ENCODE measurements around the gene TLR3. TPM values are rescaled to one million over a fixed set of nuclear protein-coding genes. Genes with fewer than 3 reads are reported as not detected.
A peak's percentile ranks its signal among the peaks of the same experiment; 100 is the strongest.
"Not testable (repeated sequence)": the region's sequence is repeated elsewhere in the genome, so short reads cannot be mapped to it uniquely, and the experiment has no call there.

TLR3 gene
- total RNA-seq, 1 donor from 2014 or later, result not detected

DNA sequence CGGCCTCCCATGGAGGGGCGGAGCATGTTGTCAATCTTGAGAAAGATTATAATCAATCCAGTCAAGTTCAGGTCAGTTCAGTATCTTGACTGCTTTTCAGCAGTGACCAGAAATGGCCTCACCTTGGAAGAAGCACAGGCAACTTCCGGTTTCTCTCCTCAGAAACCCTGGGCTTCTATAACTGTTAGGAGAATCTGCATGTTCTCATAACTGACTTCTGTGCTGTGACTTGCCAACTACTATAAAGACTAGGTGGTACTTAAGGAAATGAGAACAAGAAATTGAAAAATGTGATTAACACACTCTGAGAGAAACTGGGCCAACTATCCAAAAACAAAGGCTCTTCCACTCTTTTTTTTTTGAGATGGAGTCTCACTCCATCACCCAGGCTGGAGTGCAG is 35.9 kb upstream of the TLR3 start:
- Mint-ChIP-seq H3K9me3 (no peaks in the 10 kb centered on the region), H3K27ac (no peak overlapping the region), H3K4me3 (no peak overlapping the region), H3K4me1 (no peaks in the 10 kb centered on the region), H3K36me3 (ENCODE audit: low read depth) (no peaks in the 10 kb centered on the region), H3K27me3 (peaks cover 7% of the 10 kb centered on the region)
- no peak for DNase-seq
- intact Hi-C loops (cut with micrococcal nuclease), result no loop called here

DNA sequence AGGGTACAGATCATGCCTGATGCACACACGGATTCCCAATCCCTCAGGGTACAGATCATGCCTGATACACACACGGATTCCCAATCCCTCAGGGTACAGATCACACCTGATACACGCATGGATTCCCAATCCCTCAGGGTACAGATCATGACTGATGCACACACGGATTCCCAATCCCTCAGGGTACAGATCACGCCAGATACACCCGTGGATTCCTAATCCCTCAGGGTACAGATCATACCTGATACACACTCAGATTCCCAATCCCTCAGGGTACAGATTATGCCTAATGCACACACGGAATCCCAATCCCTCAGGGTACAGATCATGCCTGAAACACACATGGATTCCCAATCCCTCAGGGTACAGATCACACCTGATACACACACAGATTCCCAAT is 34.3 kb upstream of the TLR3 start:
- H3K4me3 Mint-ChIP-seq; H3K36me3 Mint-ChIP-seq (ENCODE audit: low read depth); H3K27me3 Mint-ChIP-seq; H3K4me1 Mint-ChIP-seq; H3K9me3 Mint-ChIP-seq; H3K27ac Mint-ChIP-seq; DNase-seq: not testable (repeated sequence)
- intact Hi-C loops (cut with micrococcal nuclease), result loop anchor here (5.0 kb wide), 2 partner anchors 562 to 997 kb away; partner anchors contain the start of gene CCDC110

DNA sequence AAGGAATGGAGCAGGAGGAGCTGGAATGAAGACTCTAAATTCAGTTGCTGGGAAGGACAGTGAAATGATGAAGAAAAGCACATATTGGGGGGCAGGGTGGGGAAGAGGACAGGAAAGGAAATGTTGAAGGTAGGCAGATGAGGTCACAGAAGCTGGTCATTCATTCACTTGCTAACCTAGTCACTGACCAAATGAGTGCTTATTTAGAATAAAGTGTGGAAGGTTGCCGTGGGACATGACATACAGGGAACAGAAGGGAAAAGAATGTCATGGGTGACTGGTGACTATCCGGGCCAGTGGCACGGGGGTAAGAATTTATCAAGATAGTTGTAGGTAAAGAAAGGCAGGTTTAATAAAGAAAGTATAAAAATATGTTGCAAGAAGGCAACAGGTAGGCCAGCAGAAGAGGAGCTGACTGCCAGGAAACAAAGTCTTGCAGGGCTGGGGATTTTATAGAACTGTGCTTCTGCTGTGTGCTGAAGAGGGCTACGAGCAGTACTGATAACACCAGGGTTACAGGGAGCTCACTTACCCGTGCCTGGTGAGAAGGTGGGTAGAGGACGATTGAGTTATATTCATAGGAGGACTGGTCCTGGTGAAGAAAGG is 31.9 kb upstream of the TLR3 start:
- Mint-ChIP-seq H3K9me3 (no peaks in the 10 kb centered on the region), H3K4me1 (no peaks in the 10 kb centered on the region)
- intact Hi-C loops (cut with micrococcal nuclease), result loop anchor here (5.0 kb wide), 2 partner anchors 565 to 1000 kb away; partner anchors contain the start of gene CCDC110

DNA sequence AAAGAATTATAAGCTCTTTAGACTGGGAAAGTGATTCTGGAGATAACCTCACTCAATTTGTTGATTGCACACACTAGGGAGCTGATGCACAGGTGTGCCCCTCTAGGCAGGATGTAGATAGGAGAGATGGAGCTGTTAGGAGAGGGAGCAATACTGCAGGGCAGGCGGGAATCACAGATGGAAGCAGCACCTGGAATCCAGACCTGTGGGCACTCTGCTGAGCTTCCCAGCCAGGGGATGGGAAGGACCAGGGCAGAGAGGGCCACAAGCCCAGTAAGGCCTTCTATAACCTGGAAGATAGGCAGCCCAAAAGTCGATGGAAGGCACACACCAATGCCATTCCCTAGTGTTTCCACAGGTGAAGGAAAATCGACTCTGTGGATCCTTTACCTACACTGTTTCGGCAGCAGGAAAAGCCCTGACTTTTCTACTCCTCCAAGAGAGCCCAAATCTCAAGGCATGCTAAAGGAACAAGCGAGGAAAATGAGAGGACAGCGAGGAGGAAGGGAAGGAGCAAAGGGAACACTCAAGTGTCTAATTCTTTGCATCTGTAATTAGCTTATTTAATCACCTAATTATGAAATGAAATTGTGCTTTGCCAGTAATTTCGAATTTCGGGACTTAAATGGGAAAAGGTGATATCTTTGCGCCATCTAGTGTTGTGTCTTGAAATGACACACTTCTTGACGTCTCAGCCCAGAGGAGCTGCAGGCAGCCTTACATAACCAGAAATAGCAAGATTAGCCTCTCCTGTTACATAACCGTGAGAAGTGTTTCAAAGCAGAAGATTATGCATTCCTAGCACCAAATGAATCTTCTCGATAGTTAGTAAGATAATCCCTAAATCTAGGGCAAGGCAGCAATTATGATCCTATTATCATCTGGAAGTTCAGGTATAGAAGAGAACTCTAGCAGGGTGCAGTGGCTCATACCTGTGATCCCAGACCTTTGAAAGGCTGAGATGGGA is 31.0 kb upstream of the TLR3 start:
- Mint-ChIP-seq H3K27me3 (peaks cover 9% of the 10 kb centered on the region), H3K4me3 (no peak overlapping the region), H3K36me3 (ENCODE audit: low read depth) (no peaks in the 10 kb centered on the region), H3K4me1 (no peaks in the 10 kb centered on the region), H3K9me3 (no peaks in the 10 kb centered on the region), H3K27ac (no peak overlapping the region)
- DNase-seq, result peak; percentile 78
- intact Hi-C loops (cut with micrococcal nuclease), result loop anchor here (1.0 to 5.0 kb wide), 3 partner anchors 398 to 1001 kb away; partner anchors contain the start of gene CCDC110

More for the DNA sequence above, 31.9 kb upstream of the TLR3 start:
- H3K36me3 Mint-ChIP-seq (ENCODE audit: low read depth), result no peaks in the 10 kb centered on the region
- no peak overlapping the region for H3K4me3 Mint-ChIP-seq
- no peak overlapping the region for H3K27ac Mint-ChIP-seq
- peaks cover 9% of the 10 kb centered on the region for H3K27me3 Mint-ChIP-seq
- DNase-seq, result no peak

DNA sequence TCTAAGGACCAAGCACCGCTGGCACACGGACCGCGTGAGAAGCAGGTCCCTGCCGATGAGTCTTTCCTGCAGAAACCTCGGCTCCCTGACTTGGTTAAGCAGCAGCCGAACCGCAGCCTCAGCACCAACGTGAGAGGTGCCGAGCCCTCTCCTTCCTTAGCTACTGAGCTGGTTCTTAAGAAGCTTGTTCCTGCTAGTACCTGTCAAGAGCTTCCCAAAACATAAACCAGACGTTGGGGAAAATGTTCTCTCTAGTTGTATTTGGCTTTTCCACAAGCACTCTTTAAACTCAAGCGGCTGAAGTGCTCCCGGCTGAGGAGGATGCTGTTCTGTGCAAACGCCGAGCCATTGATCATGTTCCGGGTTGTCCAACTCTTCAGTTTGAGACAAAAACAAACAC is 29.3 kb upstream of the TLR3 start:
- Mint-ChIP-seq H3K27me3 (peaks cover 9% of the 10 kb centered on the region), H3K36me3 (ENCODE audit: low read depth) (no peaks in the 10 kb centered on the region), H3K4me1 (no peaks in the 10 kb centered on the region), H3K4me3 (no peak overlapping the region), H3K9me3 (no peaks in the 10 kb centered on the region), H3K27ac (no peak overlapping the region)
- DNase-seq, result no peak
- intact Hi-C loops (cut with micrococcal nuclease), result loop anchor here (5.0 kb wide), 2 partner anchors 567 to 1002 kb away; partner anchors contain the start of gene CCDC110

DNA sequence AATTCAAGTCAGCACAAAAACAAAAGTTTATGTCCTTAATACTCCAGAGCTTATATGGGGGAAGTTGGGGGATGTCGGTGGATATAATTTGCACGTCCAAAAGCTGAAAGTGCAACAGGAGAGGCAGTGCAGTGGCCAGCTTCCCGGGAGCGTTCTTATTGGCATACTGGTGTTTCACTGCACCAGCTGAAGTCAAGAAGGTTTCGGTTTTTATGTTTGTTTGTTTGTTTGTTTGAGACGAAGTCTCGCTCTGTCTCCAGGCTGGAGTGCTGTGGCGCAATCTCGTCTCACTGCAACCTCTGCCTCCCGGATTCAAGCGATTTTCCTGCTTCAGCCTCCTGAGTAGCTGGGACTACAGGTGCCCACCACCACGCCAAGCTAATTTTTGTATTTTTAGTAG is 28.6 kb upstream of the TLR3 start:
- no peak for DNase-seq
- H3K4me3 Mint-ChIP-seq, result no peak overlapping the region
- H3K36me3 Mint-ChIP-seq (ENCODE audit: low read depth), result no peaks in the 10 kb centered on the region
- intact Hi-C loops (cut with micrococcal nuclease), result no loop called here
- H3K27ac Mint-ChIP-seq, result no peak overlapping the region
- peaks cover 9% of the 10 kb centered on the region for H3K27me3 Mint-ChIP-seq
- H3K4me1 Mint-ChIP-seq, result no peaks in the 10 kb centered on the region
- no peaks in the 10 kb centered on the region for H3K9me3 Mint-ChIP-seq

DNA sequence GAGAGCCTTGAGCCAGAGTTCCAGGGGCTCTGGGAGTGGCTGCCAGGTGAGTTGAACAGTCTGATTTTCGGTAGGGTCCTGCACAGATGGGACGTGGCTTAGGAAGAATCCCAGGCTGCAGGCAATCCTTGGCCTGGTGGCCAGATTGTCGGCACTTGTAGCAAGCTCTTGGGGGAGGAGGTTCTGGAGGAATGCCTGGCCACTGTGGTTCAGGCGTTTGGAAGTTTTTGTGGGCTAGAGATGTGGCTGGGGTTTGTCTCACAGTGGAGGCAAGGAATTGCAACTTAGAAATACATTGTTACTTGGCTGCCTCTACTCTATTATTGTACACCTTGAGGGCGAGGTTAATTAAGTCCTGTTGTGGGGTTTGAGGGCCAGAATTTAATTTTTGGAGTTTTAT is 21.5 kb upstream of the TLR3 start:
- DNase-seq; H3K27ac Mint-ChIP-seq; H3K4me1 Mint-ChIP-seq; intact Hi-C loops (cut with micrococcal nuclease); H3K4me3 Mint-ChIP-seq; H3K36me3 Mint-ChIP-seq (ENCODE audit: low read depth); H3K27me3 Mint-ChIP-seq; H3K9me3 Mint-ChIP-seq: not testable (repeated sequence)

DNA sequence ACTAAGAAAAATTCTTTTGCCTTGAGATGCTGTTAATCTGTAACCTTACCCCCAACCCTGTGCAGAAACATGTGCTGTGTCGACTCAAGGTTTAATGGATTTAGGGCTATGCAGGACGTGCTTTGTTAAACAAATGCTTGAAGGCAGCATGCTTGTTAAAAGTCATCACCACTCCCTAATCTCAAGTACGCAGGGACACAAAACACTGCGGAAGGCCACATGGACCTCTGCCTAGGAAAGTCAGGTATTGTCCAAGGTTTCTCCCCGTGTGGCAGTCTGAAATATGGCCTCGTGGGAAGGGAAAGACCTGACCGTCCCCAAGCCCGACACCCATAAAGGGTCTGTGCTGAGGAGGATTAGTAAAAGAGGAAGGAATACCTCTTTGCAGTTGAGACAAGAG is 18.8 kb upstream of the TLR3 start:
- H3K9me3 Mint-ChIP-seq; H3K4me1 Mint-ChIP-seq; H3K4me3 Mint-ChIP-seq; H3K27ac Mint-ChIP-seq; intact Hi-C loops (cut with micrococcal nuclease); H3K27me3 Mint-ChIP-seq; H3K36me3 Mint-ChIP-seq (ENCODE audit: low read depth); DNase-seq: not testable (repeated sequence)

DNA sequence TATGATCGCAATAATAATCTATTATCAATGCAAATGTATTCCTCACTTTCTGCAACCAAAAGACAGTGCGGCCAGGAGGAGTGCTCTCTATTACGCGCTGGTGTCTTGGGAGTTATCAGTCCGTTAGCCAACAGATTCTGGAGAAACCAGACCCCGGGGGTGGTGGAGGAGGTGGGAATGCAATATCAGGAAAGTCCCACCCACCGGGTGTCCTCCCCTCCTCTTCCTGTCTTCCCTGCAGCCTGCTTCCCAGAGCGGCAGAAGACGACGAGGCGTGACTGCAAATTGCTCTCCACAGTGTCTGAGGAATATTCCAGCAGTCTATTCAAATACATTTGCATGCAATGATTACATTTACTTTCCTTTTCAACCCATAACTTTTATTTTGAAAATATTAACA is 17.9 kb upstream of the TLR3 start:
- H3K9me3 Mint-ChIP-seq, result no peaks in the 10 kb centered on the region
- H3K27ac Mint-ChIP-seq, result no peak overlapping the region
- no peaks in the 10 kb centered on the region for H3K4me1 Mint-ChIP-seq
- no peaks in the 10 kb centered on the region for H3K36me3 Mint-ChIP-seq (ENCODE audit: low read depth)
- intact Hi-C loops (cut with micrococcal nuclease), result no loop called here
- no peak overlapping the region for H3K4me3 Mint-ChIP-seq
- no peaks in the 10 kb centered on the region for H3K27me3 Mint-ChIP-seq
- DNase-seq, result no peak

DNA sequence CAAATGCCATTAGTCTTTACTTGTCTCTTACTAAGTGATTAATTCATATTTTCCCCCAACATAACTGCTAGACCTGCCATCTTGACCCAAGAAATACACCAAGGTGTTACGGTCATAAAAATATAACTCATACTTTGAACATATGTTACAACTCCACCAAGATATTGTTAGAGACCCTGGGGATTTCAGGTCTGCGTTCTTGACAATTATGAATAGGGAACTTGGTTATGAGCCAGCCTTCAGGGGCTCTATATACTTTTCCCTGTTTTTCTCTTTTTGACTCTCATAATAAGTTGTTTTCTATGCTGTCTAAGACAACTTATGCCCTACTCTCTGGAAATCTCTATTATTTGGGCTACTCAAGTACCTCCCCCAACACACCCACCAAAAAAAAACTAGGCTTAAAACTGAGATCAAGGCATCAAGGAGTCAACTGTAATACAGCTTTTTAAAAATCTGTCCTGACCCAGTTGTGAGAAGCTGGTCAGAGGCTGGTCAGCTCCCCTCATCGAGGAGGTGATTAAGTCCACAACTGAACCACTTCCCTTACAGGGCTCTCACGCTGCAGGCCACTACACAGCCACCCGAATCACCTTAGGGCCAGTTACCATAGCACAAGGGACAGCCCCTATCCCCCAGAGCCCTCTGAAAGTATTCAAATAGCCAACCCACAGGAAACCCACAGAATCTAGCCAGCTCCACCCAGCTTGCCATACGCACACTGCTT is 10.5 kb upstream of the TLR3 start:
- Mint-ChIP-seq H3K27ac (no peak overlapping the region), H3K36me3 (ENCODE audit: low read depth) (peaks cover 3% of the 10 kb centered on the region), H3K9me3 (peaks cover 9% of the 10 kb centered on the region), H3K27me3 (peaks cover 11% of the 10 kb centered on the region), H3K4me1 (no peaks in the 10 kb centered on the region), H3K4me3 (no peak overlapping the region)
- DNase-seq, result no peak
- intact Hi-C loops (cut with micrococcal nuclease), result no loop called here

DNA sequence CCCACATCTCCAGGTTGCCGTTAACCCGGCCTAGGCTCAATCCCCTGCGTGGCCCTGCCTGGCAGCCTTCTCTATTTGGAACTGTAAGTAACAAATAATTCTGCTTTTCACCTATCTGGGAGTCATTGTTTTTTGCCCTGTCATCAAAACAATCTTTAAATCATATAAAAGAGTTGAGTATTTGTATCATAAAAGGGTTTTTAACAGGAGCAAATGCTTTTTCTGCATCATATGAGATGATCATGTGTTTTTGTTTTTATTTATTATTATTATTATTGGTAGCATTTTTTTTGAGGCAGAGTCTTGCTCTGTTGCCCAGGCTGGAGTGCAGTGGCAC is 10.0 kb upstream of the TLR3 start:
- no peak for DNase-seq
- Mint-ChIP-seq H3K27ac (no peak overlapping the region), H3K9me3 (peaks cover 9% of the 10 kb centered on the region), H3K4me1 (no peaks in the 10 kb centered on the region), H3K4me3 (no peak overlapping the region), H3K27me3 (peaks cover 11% of the 10 kb centered on the region), H3K36me3 (ENCODE audit: low read depth) (peaks cover 3% of the 10 kb centered on the region)
- intact Hi-C loops (cut with micrococcal nuclease), result no loop called here

DNA sequence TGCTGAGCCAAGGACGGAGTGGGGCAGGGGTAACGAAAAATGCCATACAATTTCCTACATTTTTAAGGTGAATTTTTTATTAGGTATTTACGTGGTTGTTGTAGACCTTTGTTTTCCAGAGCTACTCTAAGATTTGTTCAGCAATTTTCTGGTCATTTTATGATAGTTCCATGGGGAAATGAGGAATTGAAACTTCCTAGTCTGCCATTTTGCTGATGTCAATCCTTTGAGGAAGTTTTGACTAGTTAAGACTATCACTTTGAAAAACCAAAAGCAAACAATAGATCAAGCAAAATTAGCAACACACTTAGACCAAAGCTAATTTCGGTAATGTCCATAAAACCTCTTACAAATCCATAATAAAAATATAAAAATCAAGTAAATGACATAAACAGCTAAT is 7.0 kb upstream of the TLR3 start:
- Mint-ChIP-seq H3K27ac (no peak overlapping the region), H3K36me3 (ENCODE audit: low read depth) (peaks cover 3% of the 10 kb centered on the region), H3K4me3 (no peak overlapping the region), H3K27me3 (peaks cover 15% of the 10 kb centered on the region), H3K9me3 (peaks cover 9% of the 10 kb centered on the region), H3K4me1 (no peaks in the 10 kb centered on the region)
- no peak for DNase-seq
- intact Hi-C loops (cut with micrococcal nuclease), result no loop called here

DNA sequence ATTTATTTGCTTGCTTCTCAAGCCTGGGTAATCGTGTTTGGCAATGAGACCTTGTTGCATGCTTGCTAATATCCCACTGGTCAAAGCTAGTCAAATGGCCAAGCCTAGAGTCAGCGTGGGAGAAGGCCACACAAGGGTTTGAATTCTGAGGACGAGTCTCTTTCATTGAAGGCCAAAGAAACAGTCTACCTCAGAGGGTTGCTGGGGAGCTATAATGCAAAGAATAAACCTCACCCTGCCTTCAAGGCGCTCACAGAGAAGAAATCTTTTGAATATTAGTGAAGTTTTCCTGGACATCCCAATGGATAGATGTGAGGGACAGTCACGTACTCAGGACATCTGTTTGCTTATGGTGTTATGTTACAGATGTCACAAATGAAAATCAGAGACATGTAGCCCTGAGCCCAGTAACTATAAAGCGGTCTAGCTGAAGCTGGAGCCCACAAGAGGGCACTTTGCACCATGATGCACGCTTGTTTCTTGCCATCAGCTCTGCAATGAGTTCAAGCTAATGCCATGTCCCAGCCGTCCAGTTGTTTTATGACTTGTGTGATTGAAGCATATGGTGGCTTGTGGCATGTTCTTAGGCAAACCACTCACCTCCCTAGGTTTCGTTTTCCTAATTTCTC is 1.1 kb upstream of the TLR3 start:
- DNase-seq, result peak; percentile 67
- Mint-ChIP-seq H3K27ac (no peak overlapping the region), H3K27me3 (peaks cover 26% of the 10 kb centered on the region), H3K36me3 (ENCODE audit: low read depth) (no peaks in the 10 kb centered on the region), H3K9me3 (no peaks in the 10 kb centered on the region), H3K4me3 (no peak overlapping the region), H3K4me1 (peaks cover 11% of the 10 kb centered on the region)
- intact Hi-C loops (cut with micrococcal nuclease), result loop anchor here (5.0 kb wide), 2 partner anchors 124 to 519 kb away; partner anchors contain the start of gene CYP4V2

Data from activated CD4-positive, alpha-beta T cell treated with anti-CD3 and anti-CD28 coated beads, Interleukin-2, amount 10 ng/mL, durations not matched to agents 24 days and 14 days (primary cell).